DMS53 (cell line): ENCODE measurements around the gene FAM98C.

ENCODE experiments used
- DNase-seq: peaks from one replicate; lab custom pipeline; 2025; lab: John Stamatoyannopoulos, UW

FAM98C gene

GRCh38 chr19:38378866-38379265, 24.0 kb upstream of the FAM98C start:
- DNase-seq = no peak

- no peak for DNase-seq
Measured at GRCh38 chr19:38381138-38381537, 21.8 kb upstream of the FAM98C start.

DNA sequence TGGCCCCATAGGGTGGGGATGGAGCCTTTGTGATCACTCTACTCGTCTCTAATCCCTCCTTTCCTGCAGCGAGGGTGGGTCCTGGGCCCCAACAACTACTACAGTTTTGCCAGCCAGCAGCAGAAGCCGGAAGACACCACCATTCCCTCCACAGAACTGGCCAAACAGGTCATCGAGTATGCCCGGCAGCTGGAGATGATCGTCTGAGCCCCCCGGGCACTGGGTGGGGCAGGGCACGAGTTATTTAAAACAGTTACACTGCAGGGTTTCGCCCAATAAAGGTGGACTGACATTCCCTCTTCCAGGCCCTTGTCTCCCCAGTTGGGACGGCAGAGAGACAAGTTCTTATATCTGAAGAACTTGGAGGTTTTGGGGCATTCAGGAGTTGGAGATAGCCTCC, 19.7 kb upstream of the FAM98C start:
- DNase-seq = no peak

DNA sequence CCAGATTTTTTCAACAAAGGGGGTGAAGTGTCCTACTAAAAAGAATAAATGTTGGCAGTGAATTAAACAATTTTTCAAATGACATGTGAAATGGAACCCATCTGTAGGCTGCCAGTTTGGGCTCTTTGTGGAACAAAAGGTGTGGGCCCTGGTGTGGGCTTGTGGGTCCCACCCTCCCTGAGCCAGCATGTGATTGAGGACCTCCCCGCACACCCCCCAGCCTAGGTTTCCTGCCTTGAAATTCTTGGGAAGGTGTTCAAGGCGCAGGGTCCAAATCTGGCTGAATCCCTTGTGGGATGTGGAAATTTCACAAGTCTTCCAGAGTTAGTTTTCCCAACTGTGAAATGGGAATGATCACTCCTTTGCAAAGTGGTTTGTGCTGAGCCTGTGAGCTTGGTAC, 19.1 kb upstream of the FAM98C start:
- no peak for DNase-seq

- peak; percentile 62 for DNase-seq
Measured at GRCh38 chr19:38384209-38385027, 18.5 kb upstream of the FAM98C start.

- no peak for DNase-seq
Measured at GRCh38 chr19:38385057-38385803, 17.7 kb upstream of the FAM98C start.

DNA sequence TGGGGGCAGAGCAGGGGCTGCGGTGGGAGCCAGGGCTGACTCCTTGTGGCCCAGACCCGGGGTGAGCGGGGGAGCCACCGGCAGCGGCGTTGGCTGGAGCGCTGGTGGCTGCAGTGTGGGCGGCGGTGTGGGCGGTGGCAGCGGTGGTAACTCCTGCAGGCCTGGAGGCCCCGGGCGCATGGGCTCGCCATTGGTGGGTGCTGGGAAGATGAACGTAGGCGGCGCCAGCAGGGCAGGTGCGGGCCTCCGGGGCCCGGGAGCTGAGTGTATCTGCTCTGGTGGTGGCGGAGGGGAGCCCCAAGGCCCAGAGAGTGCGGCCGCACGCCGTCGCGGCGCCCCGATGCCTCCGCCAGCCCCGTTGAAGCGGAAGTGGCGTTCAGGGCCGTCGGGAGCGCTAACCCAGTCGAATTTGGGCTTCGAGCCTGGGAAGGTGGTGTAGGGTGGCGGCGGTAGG, 17.1 kb upstream of the FAM98C start:
- DNase-seq = peak; percentile 69

- peak; percentile 63 for DNase-seq
Measured at GRCh38 chr19:38386300-38386970, 16.5 kb upstream of the FAM98C start.

DNA sequence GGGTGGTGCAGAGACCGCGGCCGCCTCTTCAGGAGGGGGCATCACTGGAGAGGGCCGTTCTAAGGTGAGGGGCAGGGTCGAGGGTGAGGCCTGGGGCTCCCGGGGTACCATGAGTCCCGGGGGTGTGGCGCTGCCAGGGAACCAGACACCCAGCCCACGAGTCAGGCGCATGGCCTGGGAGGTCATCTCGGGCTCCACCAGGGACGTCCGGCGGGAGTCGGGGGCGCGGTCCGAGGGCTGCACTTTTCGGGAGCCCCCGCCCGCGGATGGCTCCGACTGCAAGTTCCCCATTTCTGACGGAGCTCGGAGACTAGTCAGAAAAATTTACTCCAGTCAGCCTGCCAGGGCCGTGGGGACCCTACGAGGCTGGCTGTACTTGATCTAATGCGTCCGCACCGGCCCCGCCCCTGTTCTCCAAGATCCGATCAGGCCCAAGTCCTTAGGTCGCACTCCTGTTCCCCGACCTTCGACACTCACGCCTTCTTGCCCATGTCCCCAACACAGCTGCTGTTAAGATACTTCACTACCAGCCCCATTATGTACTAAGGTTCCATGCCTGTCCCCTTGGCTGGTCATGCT, 15.8 kb upstream of the FAM98C start:
- DNase-seq = peak; percentile 62

DNA sequence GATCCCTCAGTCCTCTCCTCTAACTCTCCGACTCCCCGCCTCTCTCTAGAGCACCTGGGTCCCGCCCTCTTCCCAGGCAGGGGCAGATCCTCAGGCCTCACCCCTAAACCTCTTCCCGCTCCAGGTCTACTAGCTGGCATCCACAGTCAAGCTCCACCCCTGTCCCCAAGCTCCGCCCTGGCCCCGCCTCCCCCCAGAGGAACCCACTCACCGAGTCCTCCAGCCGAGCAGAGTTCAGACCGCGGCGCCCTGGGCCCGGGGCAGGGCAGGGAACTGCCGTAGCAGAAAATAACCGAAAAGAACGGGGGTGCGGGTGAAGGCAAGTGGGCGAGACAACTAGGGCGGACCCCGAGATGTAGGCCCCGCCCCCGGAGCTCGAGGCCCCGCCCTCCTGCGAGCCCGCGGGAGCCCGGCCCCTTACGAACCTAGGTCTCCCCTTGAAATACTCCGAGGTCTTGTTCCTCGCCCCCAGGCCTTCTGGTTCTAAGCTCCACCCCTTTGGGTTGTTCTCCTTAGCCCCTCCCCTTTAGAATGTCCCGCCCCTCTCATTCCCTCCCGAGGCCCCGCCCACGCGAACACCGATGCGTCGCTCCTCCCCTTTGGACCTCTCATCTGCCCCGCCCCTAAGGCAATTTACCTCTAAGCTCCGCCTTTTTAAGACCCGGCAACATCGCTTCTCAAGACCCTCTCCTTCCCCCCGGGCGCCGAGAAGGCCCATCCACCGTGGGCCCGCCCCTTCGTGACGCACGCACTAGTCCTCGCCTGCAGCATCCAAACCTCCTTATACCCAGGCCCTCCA, 15.1 kb upstream of the FAM98C start, which contains the start of gene GGN:
GGN (minus strand) TSS at position 485 of the 799 bp plus-strand sequence. CDS start 773 bp downstream, outside the sequence.
- peak; percentile 94 for DNase-seq

GRCh38 chr19:38388349-38389100, 14.4 kb upstream of the FAM98C start, which contains the start of gene SPRED3:
SPRED3 (plus strand) TSS chr19:38388697; CDS start chr19:38390303, 1,606 bp downstream.
- peak; percentile 75 for DNase-seq

DNA sequence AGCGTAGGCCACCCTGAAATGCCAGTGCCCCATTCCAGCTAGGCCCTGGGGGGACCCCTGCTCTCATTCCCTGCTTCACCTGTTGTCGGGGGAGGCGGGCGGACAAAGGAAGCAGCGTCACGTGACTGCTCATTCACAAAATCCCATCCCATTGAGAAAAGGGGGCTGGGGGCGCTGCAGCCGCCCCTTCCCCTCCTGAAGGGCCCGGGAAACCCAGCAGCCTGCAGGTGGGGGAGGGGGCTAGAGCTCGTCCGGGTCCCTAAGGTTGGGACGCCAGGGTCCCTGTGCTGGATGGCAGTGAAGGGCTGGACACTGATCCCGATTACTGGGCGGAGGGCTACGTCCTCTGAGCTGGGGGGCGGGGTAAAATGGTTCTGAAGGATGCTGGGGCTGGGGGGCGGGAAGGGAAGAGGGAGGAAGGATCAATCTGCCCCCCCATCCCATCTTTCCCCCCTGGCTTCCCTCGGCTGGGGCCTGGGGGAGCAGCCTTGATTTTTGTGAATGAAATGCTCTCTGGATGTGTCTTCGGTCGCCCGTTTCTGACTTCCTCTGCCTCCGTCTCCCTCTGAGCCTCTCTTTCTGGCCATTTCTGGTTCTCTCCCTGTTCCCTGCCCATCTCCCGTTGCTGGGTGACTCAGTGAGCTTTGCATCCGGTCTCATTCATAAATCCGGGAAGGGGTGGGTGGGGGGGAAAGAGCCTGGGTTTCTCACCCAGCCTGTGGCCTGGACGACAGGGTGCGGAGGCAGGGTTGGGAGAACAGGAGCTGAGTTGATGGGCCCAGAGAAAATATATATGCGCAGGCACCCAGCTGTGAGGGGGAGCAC, 13.6 kb upstream of the FAM98C start:
- peak; percentile 78 for DNase-seq

GRCh38 chr19:38389957-38390924, 12.7 kb upstream of the FAM98C start:
- DNase-seq = no peak

GRCh38 chr19:38391911-38392464, 10.9 kb upstream of the FAM98C start:
- no peak for DNase-seq

DNA sequence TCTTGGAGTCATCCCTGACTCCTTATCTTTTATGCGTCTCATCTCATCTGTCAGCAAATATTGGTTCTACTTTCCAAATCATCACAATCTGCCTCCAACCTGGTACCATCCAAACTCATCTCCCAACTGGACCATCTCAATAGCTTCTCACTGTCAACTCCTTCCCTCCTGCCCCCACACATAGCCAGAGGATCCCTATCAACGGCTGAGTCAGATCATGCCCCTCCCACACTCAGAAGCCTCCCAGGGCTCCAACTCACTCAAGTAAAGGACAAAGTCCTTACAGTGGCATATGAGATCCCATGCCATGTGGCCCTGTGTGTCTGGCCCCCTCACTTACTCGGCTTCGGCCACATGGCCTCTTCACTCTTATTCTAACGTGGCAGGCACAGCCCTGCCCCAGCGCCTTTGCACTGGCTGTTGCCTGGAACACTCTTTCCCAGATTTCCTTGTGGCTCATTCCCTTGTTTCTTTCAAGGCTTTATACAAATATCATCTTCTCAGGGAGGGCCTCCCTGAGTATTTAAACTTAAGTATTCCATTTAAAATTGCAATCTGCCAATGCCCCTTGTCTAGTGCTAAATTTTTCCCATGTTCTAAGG, 10.1 kb upstream of the FAM98C start:
- peak; percentile 40 for DNase-seq

DNA sequence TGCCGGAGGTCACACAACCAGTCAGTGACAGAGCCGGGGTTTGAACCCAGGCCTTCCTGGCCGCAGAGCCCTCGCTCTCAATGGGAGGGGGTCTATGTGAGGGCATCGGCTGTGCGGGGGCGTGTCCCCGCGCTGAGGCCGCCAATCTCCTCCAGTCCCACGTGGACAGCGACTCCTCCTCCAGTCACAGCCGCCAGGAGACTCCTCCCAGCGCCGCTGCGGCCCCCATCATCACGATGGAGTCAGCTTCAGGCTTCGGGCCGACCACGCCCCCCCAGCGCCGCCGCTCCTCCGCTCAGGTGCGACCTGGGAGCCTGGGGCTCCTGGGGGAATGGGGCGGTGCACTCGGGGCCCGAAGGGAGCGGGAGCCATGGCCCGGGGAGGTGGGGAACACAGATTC, 8.4 kb upstream of the FAM98C start:
- peak; percentile 65 for DNase-seq

DNA sequence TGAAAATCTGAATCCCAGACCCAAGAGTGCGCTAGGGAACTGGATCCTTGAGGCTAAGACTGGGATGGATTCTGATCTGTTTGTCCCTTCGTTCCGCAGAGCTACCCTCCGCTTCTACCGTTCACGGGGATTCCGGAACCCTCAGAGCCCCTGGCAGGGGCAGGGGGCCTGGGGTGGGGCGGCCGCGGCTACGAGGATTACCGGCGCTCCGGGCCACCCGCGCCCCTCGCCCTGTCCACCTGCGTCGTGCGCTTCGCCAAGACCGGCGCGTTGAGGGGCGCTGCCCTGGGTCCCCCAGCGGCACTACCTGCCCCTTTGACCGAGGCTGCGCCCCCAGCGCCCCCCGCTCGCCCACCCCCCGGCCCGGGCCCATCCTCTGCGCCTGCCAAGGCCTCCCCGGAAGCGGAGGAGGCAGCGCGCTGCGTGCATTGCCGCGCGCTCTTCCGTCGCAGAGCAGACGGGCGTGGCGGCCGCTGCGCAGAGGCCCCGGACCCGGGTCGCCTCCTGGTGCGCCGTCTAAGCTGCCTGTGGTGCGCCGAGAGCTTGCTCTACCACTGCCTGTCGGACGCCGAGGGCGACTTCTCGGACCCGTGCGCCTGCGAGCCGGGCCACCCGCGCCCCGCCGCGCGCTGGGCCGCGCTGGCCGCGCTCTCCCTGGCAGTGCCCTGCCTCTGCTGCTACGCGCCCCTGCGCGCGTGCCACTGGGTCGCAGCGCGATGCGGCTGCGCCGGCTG, 7.3 kb upstream of the FAM98C start:
- DNase-seq = no peak
